OCI-LY1 (cell line): Measurements from ENCODE around the gene GALNTL6.

ENCODE experiments used
- CTCF ChIP-seq: fragments of 200-600 bp; sonication (generic), shearing (Covaris generic); IDR thresholded peaks from 2 replicates; pipeline ENCODE4 v1.5.1; 2017; ENCODE audit warnings: mild to moderate bottlenecking, antibody characterized with exemption, low read length, moderate library complexity, mixed read lengths
- EZH2 ChIP-seq: fragments of 200-600 bp; sonication (generic), shearing (Covaris generic); IDR thresholded peaks from 2 replicates; pipeline ENCODE4 v1.8.0; 2017; ENCODE audit warnings: borderline replicate concordance, mixed run types, mild to moderate bottlenecking, antibody characterized with exemption, low read length, moderate library complexity, mixed read lengths

GRCh38 chr4:172887959-172888358, 1074.8 kb downstream of the GALNTL6 start:
- TF ChIP-seq CTCF (no peak), EZH2 (no peak)
